Fibroblast of lung (primary cell): ENCODE measurements around the gene SRD5A3. TPM values are rescaled to one million over a fixed set of nuclear protein-coding genes. Genes with fewer than 3 reads are reported as not detected.

ENCODE experiments used
- DNase-seq, 2 donors: peaks; one replicate each; pipeline versions ENCODE4 v3.0.0 to v3.0.0-alpha.2; 2010; ENCODE audit warnings: low read depth in 2 of 2
- H2AFZ ChIP-seq: 2 replicates; pipeline ENCODE4 v1.5.1; 2012; ENCODE audit warnings: low read length, control low read depth, inconsistent platforms
- H3K27ac ChIP-seq: 2 replicates; pipeline ENCODE4 v1.5.1; 2011; ENCODE audit warnings: low read length, control low read depth; ENCODE audit not compliant: insufficient read depth
- H3K27me3 ChIP-seq: 2 replicates; pipeline ENCODE4 v1.5.1; 2011; ENCODE audit warnings: mild to moderate bottlenecking, low read length; ENCODE audit not compliant: control insufficient read depth, insufficient read depth
- H3K36me3 ChIP-seq: 2 replicates; pipeline ENCODE4 v1.5.1; 2011; ENCODE audit warnings: low read length; ENCODE audit not compliant: control insufficient read depth, insufficient read depth
- H3K4me1 ChIP-seq: 2 replicates; pipeline ENCODE4 v1.5.1; 2011; ENCODE audit warnings: low read length; ENCODE audit not compliant: control insufficient read depth, insufficient read depth; ENCODE audit errors: extremely low read depth
- H3K4me2 ChIP-seq: 2 replicates; pipeline ENCODE4 v1.5.1; 2011; ENCODE audit warnings: low read length, control low read depth; ENCODE audit not compliant: insufficient read depth; ENCODE audit errors: extremely low read depth
- H3K4me3 ChIP-seq, 4 experiments: fragments of 200-600 bp in 1 of 4; sonication (generic) in 1 of 4; replicated peaks in 1 of 4; 2 replicates each; pipeline ENCODE4 v1.5.1; 2011 to 2016; ENCODE audit warnings: low read length in 4 of 4, low read depth in 3 of 4, mild to moderate bottlenecking in 3 of 4, control low read depth in 2 of 4, inconsistent platforms in 1 of 4, mixed read lengths in 1 of 4; ENCODE audit not compliant: insufficient read depth in 1 of 4; ENCODE audit errors: control extremely low read depth in 1 of 4
- H3K79me2 ChIP-seq: 2 replicates; pipeline ENCODE4 v1.5.1; 2012; ENCODE audit warnings: mild to moderate bottlenecking, low read length, inconsistent platforms; ENCODE audit not compliant: control insufficient read depth, insufficient read depth
- H3K9ac ChIP-seq: 2 replicates; pipeline ENCODE4 v1.5.1; 2011; ENCODE audit warnings: mild to moderate bottlenecking, low read length, control low read depth; ENCODE audit not compliant: insufficient read depth
- H3K9me3 ChIP-seq: 2 replicates; pipeline ENCODE4 v1.5.1; 2012; ENCODE audit warnings: low read depth, low read length; ENCODE audit not compliant: control insufficient read depth, insufficient read depth
- H4K20me1 ChIP-seq: 2 replicates; pipeline ENCODE4 v1.5.1; 2011; ENCODE audit warnings: low read length; ENCODE audit not compliant: control insufficient read depth, insufficient read depth; ENCODE audit errors: extremely low read depth
- EZH2 ChIP-seq: IDR thresholded peaks from 2 replicates; pipeline ENCODE4 v1.5.1; 2012; ENCODE audit warnings: low read length, control low read depth, mild to moderate bottlenecking; ENCODE audit errors: missing control alignments
- polyA plus RNA-seq, 2 donors: library from polyadenylated mRNA; depleted of rRNA in 1 of 2; stranded (reverse) in 1 of 2; unstranded in 1 of 2; fragments of >200 nt; gene quantifications; 2 replicates each; pipeline ENCODE4 v1.2.1, GENCODE V29; 2011 to 2012; ENCODE audit warnings: missing spikeins in 1 of 2
- total RNA-seq: library from RNA; depleted of rRNA; stranded (reverse); fragments of >200 nt; gene quantifications from 2 replicates; pipeline ENCODE4 v1.2.1, GENCODE V29; 2014
- TF ChIP-seq, protein P1 (sequence below), 2 donors: IDR thresholded peaks in 1 of 2; conservative IDR thresholded peaks in 1 of 2; 1 replicate in 1 of 2; 2 replicates in 1 of 2; pipeline ENCODE4 v1.5.1; 2011 to 2012; ENCODE audit warnings: low read length in 2 of 2, control low read depth in 1 of 2, inconsistent platforms in 1 of 2, low read depth in 1 of 2, mild to moderate bottlenecking in 1 of 2

SRD5A3 gene
- total and polyA plus RNA-seq, 2 donors (not counting 1 experiment from before 2014, with no cell fraction given), result 5.0 to 12.3 TPM

- no peaks in the 10 kb centered on the region for H3K36me3 ChIP-seq
- H2AFZ ChIP-seq, result no peak overlapping the region
- H3K4me2 ChIP-seq, result no peak overlapping the region
- TF ChIP-seq, protein P1, sequence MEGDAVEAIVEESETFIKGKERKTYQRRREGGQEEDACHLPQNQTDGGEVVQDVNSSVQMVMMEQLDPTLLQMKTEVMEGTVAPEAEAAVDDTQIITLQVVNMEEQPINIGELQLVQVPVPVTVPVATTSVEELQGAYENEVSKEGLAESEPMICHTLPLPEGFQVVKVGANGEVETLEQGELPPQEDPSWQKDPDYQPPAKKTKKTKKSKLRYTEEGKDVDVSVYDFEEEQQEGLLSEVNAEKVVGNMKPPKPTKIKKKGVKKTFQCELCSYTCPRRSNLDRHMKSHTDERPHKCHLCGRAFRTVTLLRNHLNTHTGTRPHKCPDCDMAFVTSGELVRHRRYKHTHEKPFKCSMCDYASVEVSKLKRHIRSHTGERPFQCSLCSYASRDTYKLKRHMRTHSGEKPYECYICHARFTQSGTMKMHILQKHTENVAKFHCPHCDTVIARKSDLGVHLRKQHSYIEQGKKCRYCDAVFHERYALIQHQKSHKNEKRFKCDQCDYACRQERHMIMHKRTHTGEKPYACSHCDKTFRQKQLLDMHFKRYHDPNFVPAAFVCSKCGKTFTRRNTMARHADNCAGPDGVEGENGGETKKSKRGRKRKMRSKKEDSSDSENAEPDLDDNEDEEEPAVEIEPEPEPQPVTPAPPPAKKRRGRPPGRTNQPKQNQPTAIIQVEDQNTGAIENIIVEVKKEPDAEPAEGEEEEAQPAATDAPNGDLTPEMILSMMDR (conservative IDR thresholded peaks at IDR 0.05 in 1 of 2, IDR thresholded peaks at IDR 0.05 in 1 of 2; ENCODE audit: low read depth in 1 of 2, low read length in 2 of 2), result no peak
- TF ChIP-seq EZH2, result no peak
- no peak overlapping the region for H3K27ac ChIP-seq
- H3K4me3 ChIP-seq, result no peak overlapping the region
- DNase-seq, result no peak
- H4K20me1 ChIP-seq, result no peaks in the 10 kb centered on the region
- H3K9ac ChIP-seq, result no peak overlapping the region
- H3K27me3 ChIP-seq, result no peaks in the 10 kb centered on the region
- H3K9me3 ChIP-seq, result no peaks in the 10 kb centered on the region
- no peaks in the 10 kb centered on the region for H3K79me2 ChIP-seq
- H3K4me1 ChIP-seq, result no peaks in the 10 kb centered on the region
Measured at GRCh38 chr4:55329012-55329411, 17.0 kb upstream of the SRD5A3 start.

- DNase-seq, result no peak
- H3K27me3 ChIP-seq, result no peaks in the 10 kb centered on the region
- no peak overlapping the region for H3K4me2 ChIP-seq
- no peak overlapping the region for H3K4me3 ChIP-seq
- no peak overlapping the region for H3K27ac ChIP-seq
- H3K4me1 ChIP-seq, result no peaks in the 10 kb centered on the region
- H2AFZ ChIP-seq, result no peak overlapping the region
- no peak overlapping the region for H3K9ac ChIP-seq
- H4K20me1 ChIP-seq, result no peaks in the 10 kb centered on the region
- TF ChIP-seq, protein P1 (conservative IDR thresholded peaks at IDR 0.05 in 1 of 2, IDR thresholded peaks at IDR 0.05 in 1 of 2; ENCODE audit: low read depth in 1 of 2, low read length in 2 of 2), result no peak
- no peak for TF ChIP-seq EZH2
- H3K36me3 ChIP-seq, result no peaks in the 10 kb centered on the region
- H3K79me2 ChIP-seq, result no peaks in the 10 kb centered on the region
- H3K9me3 ChIP-seq, result no peaks in the 10 kb centered on the region
Measured at GRCh38 chr4:55330241-55330640, 15.8 kb upstream of the SRD5A3 start.

- no peak overlapping the region for H3K9ac ChIP-seq
- H3K36me3 ChIP-seq, result no peaks in the 10 kb centered on the region
- H3K9me3 ChIP-seq, result no peaks in the 10 kb centered on the region
- H3K27me3 ChIP-seq, result no peaks in the 10 kb centered on the region
- DNase-seq, result no peak
- H3K79me2 ChIP-seq, result no peaks in the 10 kb centered on the region
- no peak overlapping the region for H3K4me3 ChIP-seq
- no peaks in the 10 kb centered on the region for H3K4me1 ChIP-seq
- H3K4me2 ChIP-seq, result no peak overlapping the region
- H3K27ac ChIP-seq, result no peak overlapping the region
- TF ChIP-seq, protein P1 (conservative IDR thresholded peaks at IDR 0.05 in 1 of 2, IDR thresholded peaks at IDR 0.05 in 1 of 2; ENCODE audit: low read depth in 1 of 2, low read length in 2 of 2), result no peak
- TF ChIP-seq EZH2, result no peak
- no peak overlapping the region for H2AFZ ChIP-seq
- H4K20me1 ChIP-seq, result no peaks in the 10 kb centered on the region
Measured at GRCh38 chr4:55336138-55337034, 9.7 kb upstream of the SRD5A3 start.
